Activated T-helper 1 cell treated with anti-CD3 and anti-CD28 coated beads, Interleukin-2, amount 50 U/mL, for 16 hours (primary cell): ENCODE measurements around the gene MYADM.

ENCODE experiments used
- DNase-seq, 2 donors: peaks; one replicate each; pipeline ENCODE4 v3.0.0-alpha.2; 2020; ENCODE audit warnings: low read depth in 1 of 2, low spot score in 1 of 2

The MYADM gene

DNA sequence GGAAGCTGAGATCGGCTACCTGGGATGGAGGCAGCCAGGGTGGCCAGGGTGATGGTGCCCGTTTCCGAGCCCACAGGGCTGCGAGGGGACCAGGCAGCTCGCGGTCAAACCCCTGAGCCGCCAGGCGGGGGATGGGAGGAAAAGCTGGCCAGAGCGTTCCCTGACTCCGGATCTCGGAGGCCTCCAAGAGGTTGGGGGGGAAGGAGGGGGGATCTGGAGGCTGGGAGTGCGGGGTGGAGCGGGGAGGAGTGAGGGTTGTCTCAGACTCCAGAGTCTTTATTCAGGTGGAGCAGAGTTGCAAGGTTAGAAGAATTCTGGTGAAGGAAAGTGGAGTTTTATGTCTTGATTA lies 42.5 kb downstream of the MYADM start:
- DNase-seq = no peak

DNA sequence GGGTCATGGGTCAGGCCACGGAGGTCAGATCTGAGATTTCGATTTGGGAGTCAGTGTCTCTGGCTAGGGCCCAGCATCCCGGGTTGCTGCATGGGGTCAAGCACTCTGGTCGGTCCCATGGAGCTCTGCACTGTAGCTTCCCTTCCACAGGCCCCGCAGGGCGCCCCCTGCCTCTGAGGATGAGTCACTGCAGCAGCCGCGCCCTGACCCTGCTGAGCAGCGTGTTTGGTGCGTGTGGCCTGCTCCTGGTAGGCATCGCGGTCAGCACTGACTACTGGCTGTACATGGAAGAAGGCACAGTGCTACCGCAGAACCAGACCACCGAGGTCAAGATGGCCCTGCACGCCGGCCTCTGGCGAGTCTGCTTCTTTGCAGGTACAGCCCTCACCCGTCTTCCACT lies 45.0 kb downstream of the MYADM start:
- DNase-seq = no peak

DNA sequence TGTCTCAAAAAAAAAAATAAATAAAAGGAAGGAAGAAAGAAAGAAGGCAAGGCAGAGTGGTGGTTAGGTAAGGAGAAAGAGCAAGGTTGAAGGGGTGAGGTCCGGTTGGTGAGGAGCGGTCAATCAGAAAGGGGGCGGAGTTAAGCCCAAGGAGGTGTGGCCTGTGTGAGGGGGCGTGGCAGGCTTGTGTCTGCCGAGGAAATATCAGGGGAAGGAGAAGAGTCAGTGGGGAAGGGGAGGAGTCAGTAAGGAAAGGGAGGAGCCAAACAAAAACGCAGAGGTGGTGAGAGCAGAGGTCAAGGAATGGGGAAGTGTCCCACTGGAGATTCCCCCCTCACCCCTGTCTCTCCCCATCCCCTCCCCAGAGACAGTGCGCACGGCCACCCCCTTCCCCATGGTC lies 47.3 kb downstream of the MYADM start:
- DNase-seq = no peak

DNA sequence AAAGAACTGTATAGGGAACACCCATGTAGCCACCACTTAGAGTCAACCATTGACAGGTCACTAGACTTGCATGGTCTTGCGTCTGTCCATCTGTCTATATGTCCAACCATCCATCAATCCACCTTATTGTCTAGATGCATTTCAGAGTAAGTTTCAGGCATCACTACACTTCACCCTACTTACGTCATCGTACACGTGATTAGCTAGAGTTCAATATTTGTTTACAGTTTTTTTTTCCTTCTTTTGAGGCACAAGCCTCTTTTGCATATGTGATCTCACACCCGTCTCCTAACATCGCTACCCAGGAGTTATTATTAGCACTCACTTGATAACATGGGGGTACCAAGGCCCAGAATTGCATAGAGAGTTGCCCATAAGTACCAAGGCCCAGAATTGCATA lies 48.3 kb downstream of the MYADM start:
- no peak for DNase-seq

DNA sequence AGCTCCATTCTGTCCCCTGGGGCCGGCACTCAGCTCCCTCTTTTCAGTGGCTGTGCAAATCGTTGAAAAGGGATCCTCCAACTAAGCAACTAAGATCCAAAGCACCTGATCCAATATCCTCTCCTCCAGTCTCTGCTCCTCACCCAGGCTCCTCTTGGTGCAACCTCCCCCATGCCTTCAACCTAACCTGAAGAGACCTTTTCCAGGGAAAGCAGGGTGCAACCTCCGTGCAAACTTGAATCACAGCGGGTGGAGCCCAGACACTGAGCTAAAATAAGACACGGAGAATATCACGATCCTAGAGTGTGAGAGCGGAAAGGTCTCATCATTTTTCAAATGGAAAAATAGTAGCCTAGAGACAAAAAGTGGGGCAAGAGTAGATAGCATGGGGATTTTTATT lies 49.7 kb downstream of the MYADM start:
- no peak for DNase-seq
